OCI-LY3 (cell line): ENCODE measurements around the gene MTERF2.

Experiments used
- EZH2phosphoT487 ChIP-seq: fragments of 200-600 bp; shearing (Covaris generic); IDR thresholded peaks from 2 replicates; pipeline ENCODE4 v1.6.1; 2018; ENCODE audit warnings: antibody characterized with exemption, mixed run types, low read depth
- TF ChIP-seq, protein P1 (sequence below): fragments of 200-600, 300-600 bp; sonication (generic); IDR thresholded peaks from 2 replicates; pipeline ENCODE4 v1.5.1; 2014; ENCODE audit warnings: antibody characterized with exemption, low read length, low read depth

DNA sequence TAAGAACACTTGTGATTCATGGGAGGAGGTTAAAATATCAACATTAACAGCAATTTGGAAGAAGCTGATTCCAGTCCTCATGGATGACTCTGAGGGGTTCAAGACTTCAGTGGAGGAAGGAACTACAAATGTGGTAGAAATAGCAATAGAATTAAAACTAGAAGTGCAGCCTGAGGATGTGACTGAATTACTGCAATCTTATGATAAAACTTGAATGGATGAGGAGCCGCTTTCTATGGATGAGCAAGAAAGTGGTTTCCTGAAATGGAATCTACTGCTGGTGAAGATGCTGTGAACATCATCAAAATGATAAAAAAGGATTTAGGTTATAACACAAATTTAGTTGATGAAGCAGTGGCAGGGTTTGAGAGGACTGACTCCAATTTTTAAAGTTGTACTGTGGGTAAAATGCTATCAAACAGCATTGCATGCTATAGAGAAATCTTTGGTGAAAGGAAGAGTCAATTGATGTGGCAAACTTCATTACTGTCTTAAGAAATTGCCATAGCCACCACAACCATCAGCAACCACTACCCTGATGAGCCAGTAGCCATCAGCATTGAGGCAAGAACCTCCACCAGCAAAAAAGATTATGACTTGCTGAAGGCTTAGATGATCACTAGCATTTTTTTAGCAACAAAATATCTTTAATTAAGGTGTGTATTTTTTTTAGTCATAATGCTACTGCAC is 25.9 kb upstream of the MTERF2 start:
- TF ChIP-seq, protein P1, sequence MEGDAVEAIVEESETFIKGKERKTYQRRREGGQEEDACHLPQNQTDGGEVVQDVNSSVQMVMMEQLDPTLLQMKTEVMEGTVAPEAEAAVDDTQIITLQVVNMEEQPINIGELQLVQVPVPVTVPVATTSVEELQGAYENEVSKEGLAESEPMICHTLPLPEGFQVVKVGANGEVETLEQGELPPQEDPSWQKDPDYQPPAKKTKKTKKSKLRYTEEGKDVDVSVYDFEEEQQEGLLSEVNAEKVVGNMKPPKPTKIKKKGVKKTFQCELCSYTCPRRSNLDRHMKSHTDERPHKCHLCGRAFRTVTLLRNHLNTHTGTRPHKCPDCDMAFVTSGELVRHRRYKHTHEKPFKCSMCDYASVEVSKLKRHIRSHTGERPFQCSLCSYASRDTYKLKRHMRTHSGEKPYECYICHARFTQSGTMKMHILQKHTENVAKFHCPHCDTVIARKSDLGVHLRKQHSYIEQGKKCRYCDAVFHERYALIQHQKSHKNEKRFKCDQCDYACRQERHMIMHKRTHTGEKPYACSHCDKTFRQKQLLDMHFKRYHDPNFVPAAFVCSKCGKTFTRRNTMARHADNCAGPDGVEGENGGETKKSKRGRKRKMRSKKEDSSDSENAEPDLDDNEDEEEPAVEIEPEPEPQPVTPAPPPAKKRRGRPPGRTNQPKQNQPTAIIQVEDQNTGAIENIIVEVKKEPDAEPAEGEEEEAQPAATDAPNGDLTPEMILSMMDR, result no peak
- no peak for TF ChIP-seq EZH2phosphoT487
